GM21786 (cell line): ENCODE data around the gene PITPNM2.

Experiments
- ATAC-seq: cut with Tn5 transposase; IDR thresholded peaks from one replicate; pipeline ENCODE4 v1.9.1; 2021; ENCODE audit not compliant: unreplicated experiment

The PITPNM2 gene

GRCh38 chr12:123145211-123145610, 5.7 kb downstream of the PITPNM2 start:
- no peak for ATAC-seq

DNA sequence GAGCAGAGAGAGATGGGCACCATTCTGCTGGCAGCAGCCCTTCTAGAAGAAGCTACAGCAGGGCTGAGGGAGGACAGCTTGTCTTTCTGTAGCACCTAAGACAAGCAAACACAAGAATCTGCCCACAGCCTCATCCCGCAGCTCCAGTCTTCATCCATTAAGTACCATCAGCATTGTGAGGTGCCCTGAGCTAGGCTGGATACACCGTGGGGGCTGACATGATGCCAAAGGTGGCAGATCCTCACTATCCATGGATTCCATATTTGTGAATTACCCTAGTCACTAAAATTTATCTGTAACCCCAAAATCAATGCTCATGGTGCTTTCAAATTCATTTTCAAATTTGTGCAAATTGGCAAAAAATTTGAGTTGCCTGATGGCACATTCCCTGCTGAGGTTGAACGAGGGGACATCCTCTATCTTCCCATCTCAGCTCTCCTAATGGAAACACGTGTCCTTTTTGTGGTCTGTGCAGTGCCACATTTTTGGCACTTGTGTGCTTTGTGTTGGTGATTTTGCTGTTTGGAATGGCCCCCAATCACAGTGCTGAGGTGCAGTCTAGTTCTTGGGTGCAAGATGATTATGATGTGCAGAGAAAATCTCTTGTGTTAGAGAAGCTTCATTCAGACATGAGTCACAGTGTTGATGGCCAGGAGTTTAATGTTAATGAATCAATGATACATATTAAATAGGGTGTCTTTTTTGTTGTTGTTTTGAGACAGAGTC, 7.0 kb downstream of the PITPNM2 start:
- no peak for ATAC-seq

DNA sequence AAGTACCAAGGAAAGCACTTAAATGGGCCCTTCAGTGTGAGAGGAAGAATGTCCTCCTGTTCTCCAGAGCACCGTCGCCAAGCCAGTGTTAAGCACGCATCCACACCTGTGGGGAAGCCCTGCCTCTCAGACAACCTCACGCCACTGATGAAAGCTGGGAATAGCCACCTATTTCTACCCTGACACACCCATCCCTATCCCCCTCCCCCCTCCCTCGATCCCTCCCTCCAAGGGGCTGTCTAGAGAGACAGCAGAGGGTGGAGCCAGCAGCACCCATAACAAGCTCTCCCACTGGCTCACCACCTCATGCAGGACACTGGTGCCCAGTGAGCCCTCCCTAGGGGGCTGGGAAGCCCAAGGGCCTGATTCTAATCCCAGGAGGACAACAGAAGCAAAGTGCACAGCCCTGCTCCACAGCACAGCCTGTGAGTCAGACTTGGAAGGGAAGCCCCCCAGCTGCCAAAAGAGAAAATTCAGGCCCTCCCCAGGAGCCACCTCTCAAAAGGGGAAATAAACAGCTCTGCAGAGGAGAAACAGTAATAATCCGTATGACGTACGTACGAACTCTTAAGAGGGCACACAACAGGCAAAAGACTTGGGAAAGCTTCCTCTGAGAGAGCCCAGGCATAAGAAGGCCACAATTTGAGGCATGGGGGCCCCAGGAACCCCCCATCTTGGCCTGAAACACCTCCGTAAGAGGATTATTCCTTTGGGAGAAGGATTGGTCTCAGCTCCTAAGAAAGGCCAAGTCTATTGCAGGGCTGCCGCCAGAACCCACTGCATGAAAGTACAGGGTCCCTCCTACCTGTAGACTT, 7.8 kb downstream of the PITPNM2 start:
- no peak for ATAC-seq

DNA sequence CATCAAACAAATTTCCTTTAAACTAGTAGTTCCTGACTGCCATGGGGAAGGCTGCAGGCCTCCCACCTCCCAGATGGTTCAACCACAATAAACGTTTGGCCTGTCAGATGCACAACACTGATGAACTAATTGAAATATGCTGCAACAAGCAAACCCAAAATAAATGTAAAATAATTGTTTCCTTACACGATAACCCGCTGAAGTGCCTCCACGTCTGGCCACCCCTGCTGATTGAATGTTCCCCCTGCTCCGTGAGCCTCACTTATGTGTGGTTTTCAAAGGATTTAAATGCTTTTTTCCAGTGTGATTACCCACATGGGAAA, 8.4 kb downstream of the PITPNM2 start:
- no peak for ATAC-seq

DNA sequence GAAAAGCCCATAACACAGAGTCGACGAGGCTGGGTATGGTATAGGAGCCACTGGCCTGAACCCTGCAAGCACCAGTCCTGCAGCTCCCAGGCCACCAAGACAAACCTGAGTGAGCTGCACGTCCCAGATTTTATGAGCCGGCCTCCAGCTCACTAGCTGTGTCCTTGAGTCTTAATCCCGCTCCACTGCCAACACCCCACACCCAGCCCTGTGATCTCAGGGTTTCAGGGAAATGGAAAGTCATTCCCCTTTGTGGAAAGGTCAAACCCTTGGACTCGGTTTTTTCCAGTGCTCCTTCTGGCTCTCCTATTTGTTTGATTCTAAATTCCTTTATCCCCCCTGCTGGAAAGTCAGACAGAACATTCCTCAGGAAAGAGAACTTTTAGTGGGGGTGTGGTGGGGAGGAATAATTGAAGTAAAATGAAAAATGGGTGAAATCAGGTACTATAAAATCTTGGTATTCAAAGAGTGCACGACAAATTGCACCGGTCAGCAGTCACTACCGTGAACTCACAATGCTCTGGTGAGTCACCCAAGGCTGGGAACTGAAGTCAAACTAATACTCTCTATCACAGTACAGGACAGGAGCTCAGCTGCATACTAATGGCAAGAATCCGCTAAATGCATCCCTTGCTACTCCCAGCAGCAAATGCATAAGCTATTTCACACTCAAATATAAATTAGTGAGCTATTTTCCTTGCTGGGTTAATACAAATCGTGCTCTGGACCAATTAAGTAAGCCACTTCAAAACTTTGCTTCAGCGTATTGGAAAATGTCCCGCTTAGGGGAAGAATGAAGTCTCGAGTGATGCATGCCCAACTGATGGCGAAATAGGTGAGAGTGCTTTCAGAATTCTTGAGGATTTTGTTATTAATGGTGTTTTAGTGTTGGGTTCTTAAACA, 9.0 kb downstream of the PITPNM2 start:
- no peak for ATAC-seq

- ATAC-seq, result no peak
Measured at GRCh38 chr12:123140676-123141614, 9.9 kb downstream of the PITPNM2 start.

- ATAC-seq, result no peak
Measured at GRCh38 chr12:123139926-123140675, 10.8 kb downstream of the PITPNM2 start.

DNA sequence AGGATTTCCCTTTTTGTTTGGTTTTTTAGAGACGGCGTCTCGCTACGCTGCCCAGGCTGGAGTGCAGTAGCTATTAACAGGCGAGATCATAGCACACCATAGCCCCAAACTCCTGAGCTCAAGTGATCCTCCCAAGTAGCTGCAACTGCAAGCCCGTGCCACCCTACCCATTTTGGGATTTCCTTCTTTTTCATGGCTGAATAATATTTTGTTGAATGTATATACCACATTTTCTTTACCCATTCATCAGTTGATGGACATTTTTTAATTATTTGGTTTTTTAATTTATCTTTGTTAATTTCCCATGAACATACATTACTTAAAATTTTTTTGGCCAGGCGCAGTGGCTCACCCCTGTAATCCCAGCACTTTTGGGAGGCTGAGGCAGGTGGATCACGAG, 15.2 kb downstream of the PITPNM2 start:
- ATAC-seq, result no peak

- no peak for ATAC-seq
Measured at GRCh38 chr12:123134826-123135225, 16.1 kb downstream of the PITPNM2 start.

DNA sequence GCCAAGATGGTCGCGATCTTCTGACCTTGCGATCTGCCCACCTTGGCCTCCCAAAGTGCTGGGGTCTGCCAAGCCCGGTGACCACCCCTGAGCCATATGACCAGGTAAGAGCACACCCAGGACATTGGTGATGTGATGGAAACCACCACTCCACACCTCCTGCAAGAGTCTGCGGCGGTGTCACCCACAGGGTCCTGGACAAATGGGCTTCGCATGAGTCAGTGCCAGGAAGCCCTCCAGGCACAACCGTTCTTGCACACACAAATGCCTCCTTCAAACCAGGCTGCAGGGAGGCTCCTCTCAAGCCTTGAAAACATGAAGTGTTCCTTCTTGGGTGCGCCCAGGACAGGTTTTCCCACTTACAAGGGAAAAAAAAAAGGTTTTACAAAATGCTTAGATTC, 16.6 kb downstream of the PITPNM2 start:
- ATAC-seq, result no peak

DNA sequence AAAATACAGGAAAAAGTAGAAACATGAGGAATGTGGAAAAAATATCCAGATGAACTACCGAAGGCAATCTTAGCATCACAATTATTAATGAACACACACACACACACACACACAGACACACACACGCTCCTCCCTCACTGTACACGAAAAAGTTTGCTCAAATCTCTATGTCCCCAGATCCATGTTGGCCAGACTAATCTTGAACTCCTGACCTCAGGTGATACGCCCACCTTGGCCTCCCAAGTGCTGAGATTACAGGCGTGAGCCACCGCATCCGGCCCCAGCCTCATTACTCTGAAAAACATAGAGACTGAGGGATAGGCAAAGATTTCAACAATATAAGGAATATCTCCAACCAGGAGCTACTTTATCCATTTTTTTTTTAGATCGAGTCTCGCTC, 17.2 kb downstream of the PITPNM2 start:
- no peak for ATAC-seq

GRCh38 chr12:123132951-123133619, 17.8 kb downstream of the PITPNM2 start:
- no peak for ATAC-seq

DNA sequence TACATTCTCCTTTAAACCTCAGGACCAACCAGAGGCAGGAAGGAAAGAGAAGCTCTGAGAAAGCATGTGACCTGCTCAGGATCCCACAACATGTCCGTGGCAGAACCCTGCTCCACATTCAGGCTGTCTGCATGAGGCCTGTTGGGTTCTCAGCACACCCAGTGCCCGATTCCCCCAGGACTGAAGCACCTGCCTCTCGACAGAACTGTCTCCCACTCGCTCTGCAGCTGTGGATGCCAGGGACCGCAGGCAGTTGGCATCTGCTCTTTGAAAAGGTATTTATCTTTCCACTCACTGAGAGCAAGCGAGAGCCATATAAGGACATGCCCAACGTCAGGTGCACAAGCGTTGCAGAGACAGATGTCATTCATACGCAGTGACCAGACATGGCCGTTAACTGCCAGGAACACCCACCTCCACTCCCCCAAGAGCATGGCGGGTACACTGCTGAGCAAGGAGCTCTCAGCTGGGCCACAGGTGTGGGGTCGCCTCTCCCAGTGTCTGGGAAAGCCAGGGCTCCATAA, 18.9 kb downstream of the PITPNM2 start:
- no peak for ATAC-seq

- ATAC-seq, result no peak
Measured at GRCh38 chr12:123131291-123131832, 19.5 kb downstream of the PITPNM2 start.

GRCh38 chr12:123129621-123130020, 21.3 kb downstream of the PITPNM2 start:
- no peak for ATAC-seq

GRCh38 chr12:123127182-123127495, 23.8 kb downstream of the PITPNM2 start:
- ATAC-seq, result no peak

GRCh38 chr12:123126294-123127181, 24.4 kb downstream of the PITPNM2 start:
- no peak for ATAC-seq

GRCh38 chr12:123122626-123123025, 28.3 kb downstream of the PITPNM2 start:
- ATAC-seq, result no peak
